Measurements from ENCODE around the gene NTHL1. TPM values are rescaled to one million over a fixed set of nuclear protein-coding genes. Genes with fewer than 3 reads are reported as not detected.

NTHL1 gene
- total and polyA plus RNA-seq, 2 of the 13 experiments (the other 11 are each of a cell fraction or from before 2014, with no cell fraction given): 47.5 to 64.9 TPM

DNA sequence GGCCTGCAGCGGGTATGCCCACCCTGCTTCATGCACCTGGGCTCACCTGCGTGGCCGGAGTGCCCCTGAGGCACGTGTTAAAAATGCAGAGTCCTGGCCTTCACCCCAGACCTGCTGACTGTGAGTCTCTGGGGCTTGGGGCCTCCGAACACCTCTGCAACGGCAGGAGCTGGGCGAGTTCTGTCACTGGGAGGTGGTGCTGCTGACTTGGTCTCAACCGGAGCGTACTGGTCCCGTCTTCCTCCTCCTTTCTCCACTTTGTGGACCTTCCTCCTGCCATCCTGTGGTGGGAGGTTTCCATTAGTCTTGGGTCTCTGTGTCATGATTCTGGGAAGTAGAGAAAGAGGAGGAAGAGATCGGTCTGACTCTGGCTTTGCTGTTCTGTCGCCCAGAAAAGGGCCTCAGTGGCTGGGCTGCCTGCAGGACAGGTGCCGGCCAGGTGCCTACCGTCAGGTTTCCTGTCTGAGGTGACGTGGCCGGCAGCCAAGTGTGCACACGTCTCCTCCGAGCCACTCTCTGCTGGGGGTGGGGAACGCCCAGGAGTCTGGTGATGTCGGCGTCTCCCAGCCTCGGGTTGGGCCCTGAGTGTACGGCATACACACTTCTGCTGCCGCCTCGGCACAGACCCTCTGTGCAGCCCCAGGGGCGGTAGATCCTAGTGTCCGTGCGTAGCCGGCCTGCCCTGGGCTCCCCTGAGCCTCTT is 7.1 kb upstream of the NTHL1 start (continued):
- TF ChIP-seq, protein P1, sequence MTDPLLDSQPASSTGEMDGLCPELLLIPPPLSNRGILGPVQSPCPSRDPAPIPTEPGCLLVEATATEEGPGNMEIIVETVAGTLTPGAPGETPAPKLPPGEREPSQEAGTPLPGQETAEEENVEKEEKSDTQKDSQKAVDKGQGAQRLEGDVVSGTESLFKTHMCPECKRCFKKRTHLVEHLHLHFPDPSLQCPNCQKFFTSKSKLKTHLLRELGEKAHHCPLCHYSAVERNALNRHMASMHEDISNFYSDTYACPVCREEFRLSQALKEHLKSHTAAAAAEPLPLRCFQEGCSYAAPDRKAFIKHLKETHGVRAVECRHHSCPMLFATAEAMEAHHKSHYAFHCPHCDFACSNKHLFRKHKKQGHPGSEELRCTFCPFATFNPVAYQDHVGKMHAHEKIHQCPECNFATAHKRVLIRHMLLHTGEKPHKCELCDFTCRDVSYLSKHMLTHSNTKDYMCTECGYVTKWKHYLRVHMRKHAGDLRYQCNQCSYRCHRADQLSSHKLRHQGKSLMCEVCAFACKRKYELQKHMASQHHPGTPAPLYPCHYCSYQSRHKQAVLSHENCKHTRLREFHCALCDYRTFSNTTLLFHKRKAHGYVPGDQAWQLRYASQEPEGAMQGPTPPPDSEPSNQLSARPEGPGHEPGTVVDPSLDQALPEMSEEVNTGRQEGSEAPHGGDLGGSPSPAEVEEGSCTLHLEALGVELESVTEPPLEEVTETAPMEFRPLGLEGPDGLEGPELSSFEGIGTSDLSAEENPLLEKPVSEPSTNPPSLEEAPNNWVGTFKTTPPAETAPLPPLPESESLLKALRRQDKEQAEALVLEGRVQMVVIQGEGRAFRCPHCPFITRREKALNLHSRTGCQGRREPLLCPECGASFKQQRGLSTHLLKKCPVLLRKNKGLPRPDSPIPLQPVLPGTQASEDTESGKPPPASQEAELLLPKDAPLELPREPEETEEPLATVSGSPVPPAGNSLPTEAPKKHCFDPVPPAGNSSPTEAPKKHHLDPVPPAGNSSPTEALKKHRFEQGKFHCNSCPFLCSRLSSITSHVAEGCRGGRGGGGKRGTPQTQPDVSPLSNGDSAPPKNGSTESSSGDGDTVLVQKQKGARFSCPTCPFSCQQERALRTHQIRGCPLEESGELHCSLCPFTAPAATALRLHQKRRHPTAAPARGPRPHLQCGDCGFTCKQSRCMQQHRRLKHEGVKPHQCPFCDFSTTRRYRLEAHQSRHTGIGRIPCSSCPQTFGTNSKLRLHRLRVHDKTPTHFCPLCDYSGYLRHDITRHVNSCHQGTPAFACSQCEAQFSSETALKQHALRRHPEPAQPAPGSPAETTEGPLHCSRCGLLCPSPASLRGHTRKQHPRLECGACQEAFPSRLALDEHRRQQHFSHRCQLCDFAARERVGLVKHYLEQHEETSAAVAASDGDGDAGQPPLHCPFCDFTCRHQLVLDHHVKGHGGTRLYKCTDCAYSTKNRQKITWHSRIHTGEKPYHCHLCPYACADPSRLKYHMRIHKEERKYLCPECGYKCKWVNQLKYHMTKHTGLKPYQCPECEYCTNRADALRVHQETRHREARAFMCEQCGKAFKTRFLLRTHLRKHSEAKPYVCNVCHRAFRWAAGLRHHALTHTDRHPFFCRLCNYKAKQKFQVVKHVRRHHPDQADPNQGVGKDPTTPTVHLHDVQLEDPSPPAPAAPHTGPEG (CRISPR knock-in tag; IDR thresholded peaks at IDR 0.05): no peak
- TF ChIP-seq PAF1 (CRISPR knock-in tag; IDR thresholded peaks at IDR 0.05): no peak
- TF ChIP-seq ZBTB42 (CRISPR knock-in tag; IDR thresholded peaks at IDR 0.05): no peak
- TF ChIP-seq, protein P2, sequence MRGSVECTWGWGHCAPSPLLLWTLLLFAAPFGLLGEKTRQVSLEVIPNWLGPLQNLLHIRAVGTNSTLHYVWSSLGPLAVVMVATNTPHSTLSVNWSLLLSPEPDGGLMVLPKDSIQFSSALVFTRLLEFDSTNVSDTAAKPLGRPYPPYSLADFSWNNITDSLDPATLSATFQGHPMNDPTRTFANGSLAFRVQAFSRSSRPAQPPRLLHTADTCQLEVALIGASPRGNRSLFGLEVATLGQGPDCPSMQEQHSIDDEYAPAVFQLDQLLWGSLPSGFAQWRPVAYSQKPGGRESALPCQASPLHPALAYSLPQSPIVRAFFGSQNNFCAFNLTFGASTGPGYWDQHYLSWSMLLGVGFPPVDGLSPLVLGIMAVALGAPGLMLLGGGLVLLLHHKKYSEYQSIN (CRISPR knock-in tag; IDR thresholded peaks at IDR 0.05; ENCODE audit: borderline replicate concordance): no peak
- TF ChIP-seq, protein P3, sequence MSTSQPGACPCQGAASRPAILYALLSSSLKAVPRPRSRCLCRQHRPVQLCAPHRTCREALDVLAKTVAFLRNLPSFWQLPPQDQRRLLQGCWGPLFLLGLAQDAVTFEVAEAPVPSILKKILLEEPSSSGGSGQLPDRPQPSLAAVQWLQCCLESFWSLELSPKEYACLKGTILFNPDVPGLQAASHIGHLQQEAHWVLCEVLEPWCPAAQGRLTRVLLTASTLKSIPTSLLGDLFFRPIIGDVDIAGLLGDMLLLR (CRISPR knock-in tag; IDR thresholded peaks at IDR 0.05): no peak
